Measurements from ENCODE around the gene CBFA2T2.

The CBFA2T2 gene

GRCh38 chr20:33653900-33654596, 164.2 kb downstream of the CBFA2T2 start:
- no peak for TF ChIP-seq CTCF (conservative IDR thresholded peaks at IDR 0.05)
- no peak for TF ChIP-seq ZFX (IDR thresholded peaks at IDR 0.05)
- peak overlapping the region; percentile 93 for H3K27ac ChIP-seq

- TF ChIP-seq ZFX (IDR thresholded peaks at IDR 0.05) (no peak), CTCF (conservative IDR thresholded peaks at IDR 0.05) (no peak)
- peak overlapping the region; percentile 93 for H3K27ac ChIP-seq
Observed at GRCh38 chr20:33654680-33655161, 164.8 kb downstream of the CBFA2T2 start.

GRCh38 chr20:33655164-33655563, 165.3 kb downstream of the CBFA2T2 start:
- no peak for TF ChIP-seq ZFX (IDR thresholded peaks at IDR 0.05)
- H3K27ac ChIP-seq = peak overlapping the region; percentile 93

GRCh38 chr20:33656010-33656782, 166.3 kb downstream of the CBFA2T2 start:
- peak overlapping the region; percentile 4; the same call in 1 of the 2 replicates for H3K27ac ChIP-seq
- TF ChIP-seq CTCF (conservative IDR thresholded peaks at IDR 0.05) (no peak), ZFX (IDR thresholded peaks at IDR 0.05) (no peak)

- TF ChIP-seq ZFX (IDR thresholded peaks at IDR 0.05) = no peak
- TF ChIP-seq CTCF (conservative IDR thresholded peaks at IDR 0.05) = no peak
- no peak overlapping the region; the same call in 1 of the 2 replicates for H3K27ac ChIP-seq
Observed at GRCh38 chr20:33656783-33657703, 167.1 kb downstream of the CBFA2T2 start.

GRCh38 chr20:33657704-33658095, 167.8 kb downstream of the CBFA2T2 start:
- TF ChIP-seq CTCF (conservative IDR thresholded peaks at IDR 0.05) (no peak), ZFX (IDR thresholded peaks at IDR 0.05) (no peak)
- H3K27ac ChIP-seq = no peak overlapping the region

GRCh38 chr20:33658510-33658909, 168.6 kb downstream of the CBFA2T2 start:
- no peak overlapping the region for H3K27ac ChIP-seq
- TF ChIP-seq CTCF (conservative IDR thresholded peaks at IDR 0.05) (no peak), ZFX (IDR thresholded peaks at IDR 0.05) (no peak)
